Tibial nerve (tissue), 3 donors: ENCODE data around the gene CCDC91.

Experiments used
- POLR2A ChIP-seq, 2 donors: fragments of 450-650 bp; IDR thresholded peaks; one replicate each; pipeline ENCODE4 v1.6.1; 2017; ENCODE audit warnings: antibody characterized with exemption in 2 of 2, mild to moderate bottlenecking in 2 of 2, moderate library complexity in 2 of 2
- TF ChIP-seq, protein P1 (sequence below), 5 experiments: fragments of 200-600 bp in 3 of 5; fragments of 450-650 bp in 2 of 5; sonication (generic) in 3 of 5; IDR thresholded peaks; one replicate each; pipeline ENCODE4 v1.5.1; 2016 to 2019; ENCODE audit warnings: antibody characterized with exemption in 5 of 5, mild to moderate bottlenecking in 3 of 5, moderate library complexity in 2 of 5

DNA sequence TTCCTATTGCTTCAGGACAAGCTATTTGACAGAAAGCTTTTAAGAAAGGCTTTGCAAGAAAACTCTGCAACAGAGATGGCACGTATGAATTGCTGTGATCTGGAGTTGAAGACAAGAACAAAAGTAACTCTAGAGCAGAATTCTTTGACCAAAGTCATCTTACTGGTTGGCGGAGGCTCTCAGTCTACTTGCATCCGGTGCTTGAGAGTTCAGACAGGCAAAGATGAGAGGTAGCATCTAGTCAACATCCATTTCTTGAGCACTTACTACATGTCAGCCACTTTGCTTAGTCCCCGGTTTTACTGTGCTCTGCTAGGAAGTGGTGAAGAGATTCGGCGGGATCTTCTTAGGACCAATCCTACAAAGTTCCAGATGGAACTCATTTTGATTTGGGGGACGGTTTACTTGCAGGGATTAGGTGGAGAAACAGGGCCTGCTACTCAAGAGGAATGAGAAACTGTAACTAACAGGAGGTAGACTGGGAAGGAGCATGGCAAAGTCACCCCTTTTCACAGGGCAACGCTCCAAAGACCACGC, 404 bp upstream of the CCDC91 start:
- TF ChIP-seq, protein P1, sequence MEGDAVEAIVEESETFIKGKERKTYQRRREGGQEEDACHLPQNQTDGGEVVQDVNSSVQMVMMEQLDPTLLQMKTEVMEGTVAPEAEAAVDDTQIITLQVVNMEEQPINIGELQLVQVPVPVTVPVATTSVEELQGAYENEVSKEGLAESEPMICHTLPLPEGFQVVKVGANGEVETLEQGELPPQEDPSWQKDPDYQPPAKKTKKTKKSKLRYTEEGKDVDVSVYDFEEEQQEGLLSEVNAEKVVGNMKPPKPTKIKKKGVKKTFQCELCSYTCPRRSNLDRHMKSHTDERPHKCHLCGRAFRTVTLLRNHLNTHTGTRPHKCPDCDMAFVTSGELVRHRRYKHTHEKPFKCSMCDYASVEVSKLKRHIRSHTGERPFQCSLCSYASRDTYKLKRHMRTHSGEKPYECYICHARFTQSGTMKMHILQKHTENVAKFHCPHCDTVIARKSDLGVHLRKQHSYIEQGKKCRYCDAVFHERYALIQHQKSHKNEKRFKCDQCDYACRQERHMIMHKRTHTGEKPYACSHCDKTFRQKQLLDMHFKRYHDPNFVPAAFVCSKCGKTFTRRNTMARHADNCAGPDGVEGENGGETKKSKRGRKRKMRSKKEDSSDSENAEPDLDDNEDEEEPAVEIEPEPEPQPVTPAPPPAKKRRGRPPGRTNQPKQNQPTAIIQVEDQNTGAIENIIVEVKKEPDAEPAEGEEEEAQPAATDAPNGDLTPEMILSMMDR (IDR thresholded peaks at IDR 0.05), result no peak
- no peak for TF ChIP-seq POLR2A (IDR thresholded peaks at IDR 0.05)
